Psoas muscle (tissue), 8 donors: ENCODE measurements around the gene ALDH18A1. TPM values are rescaled to one million over a fixed set of nuclear protein-coding genes. Genes with fewer than 3 reads are reported as not detected.

Experiments
- ATAC-seq, 4 donors: fragments of 200-7000 bp; cut with Tn5 transposase; one replicate each; pipeline ENCODE4 v1.9.1; 2020; ENCODE audit warnings: moderate library complexity in 3 of 4, mild to moderate bottlenecking in 2 of 4
- DNase-seq, 2 donors: peaks; one replicate each; pipeline ENCODE4 v3.0.0-alpha.2; 2020
- H3K27ac ChIP-seq: fragments of 200-600 bp; one replicate; pipeline ENCODE4 v1.8.0; 2022
- H3K27me3 ChIP-seq, 3 donors: fragments of 200-600 bp in 1 of 3; one replicate each; pipeline versions ENCODE4 v1.6.1 to v1.8.0; 2013 to 2022; ENCODE audit warnings: low read length in 2 of 3, mild to moderate bottlenecking in 2 of 3, moderate library complexity in 1 of 3; ENCODE audit not compliant: insufficient read depth in 3 of 3
- H3K36me3 ChIP-seq, 2 donors: fragments of 200-600 bp in 1 of 2; one replicate each; pipeline versions ENCODE4 v1.6.1 to v1.8.0; 2013 to 2022; ENCODE audit warnings: low read depth in 1 of 2, mild to moderate bottlenecking in 1 of 2, moderate library complexity in 1 of 2; ENCODE audit not compliant: insufficient read depth in 1 of 2
- H3K4me1 ChIP-seq: fragments of 200-600 bp; one replicate; pipeline ENCODE4 v1.8.0; 2022
- H3K4me3 ChIP-seq: fragments of 200-600 bp; one replicate; pipeline ENCODE4 v1.8.0; 2022; ENCODE audit warnings: mild to moderate bottlenecking
- H3K9me3 ChIP-seq: fragments of 200-600 bp; one replicate; pipeline ENCODE4 v1.8.0; 2022
- WGBS, 3 donors: extraction: QIAGEN DNeasy Blood & Tissue Kit; methylation state at CpG; one replicate each; pipeline versions ENCODE4 v1.1.6 to v1.1.7; 2013; 5-methylcytosine and 5-hydroxymethylcytosine counted together
- intact Hi-C, 2 donors: fragments of 100-400 bp; cut with DNase I; formaldehyde crosslinking; loops; one replicate each; pipeline versions ENCODE4 v1.11.0 to v1.14.2; 2022
- polyA plus RNA-seq, 3 donors: library from polyadenylated mRNA; stranded (reverse); fragments of 200-250 nt; gene quantifications; one replicate each; pipeline ENCODE4 v1.2.3, GENCODE V29; 2013
- total RNA-seq, 4 donors: library from RNA; stranded (reverse); fragmentation: NEBNext Ultra II Directional in 2 of 4; extraction: Animal tissue kit (Norgen Biotek cat#: 25700) in 2 of 4; gene quantifications; one replicate each; pipeline versions ENCODE4 v1.2.1 to v1.2.4, GENCODE V29; 2021 to 2023
- TF ChIP-seq, protein P1 (sequence below): fragments of 200-600 bp; IDR thresholded peaks from one replicate; pipeline ENCODE4 v1.8.0; 2022; ENCODE audit warnings: antibody characterized with exemption
- donor health status: healthy with polysubstance abuse.
- donor health status: DM: no; HTN: no; CAD: no; lungs with moderate emphysema.
- donor health status: Bipolar disorder and iron deficiency.
- donor health status: healthy.
- donor health status: DM: yes; HTN: yes; CAD: no.
- donor health status: DM: no; HTN: no; CAD: no.
- donor health status: DM: no; HTN: no; CAD: no.
- donor health status: DM: yes; HTN: yes; CAD: no.

Gene ALDH18A1
- total and polyA plus RNA-seq, 7 donors, result 2.4 to 18.1 (median 5.7) TPM

DNA sequence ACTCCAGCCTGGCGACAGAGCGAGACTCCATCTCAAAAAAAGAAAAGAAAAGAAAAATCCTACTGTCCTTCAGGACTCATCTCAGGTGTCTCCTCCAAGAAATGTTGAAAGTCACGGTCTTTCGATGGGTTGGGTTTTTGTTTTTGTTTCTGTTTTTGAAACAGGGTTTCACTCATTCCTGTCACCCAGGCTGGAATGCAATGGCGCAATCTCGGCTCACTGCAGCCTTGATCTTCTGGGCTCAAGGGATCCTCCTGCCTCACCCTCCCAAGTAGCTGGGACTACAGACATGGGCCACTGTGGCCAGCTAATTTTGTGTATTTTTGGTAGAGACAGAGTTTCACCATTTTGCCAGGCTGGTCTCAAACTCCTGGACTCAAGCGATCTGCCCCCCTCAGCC, 92.2 kb downstream of the ALDH18A1 start:
- H3K4me3 ChIP-seq, result no peak overlapping the region
- intact Hi-C loops, result loop anchor here (5.0 kb wide), 1 partner anchor 92 kb away; no protein-coding TSS in a partner anchor
- WGBS, 3 donors, result 95 to 96% (median 96%) methylated on average over 7 of the region's 7 CpGs
- TF ChIP-seq, protein P1, sequence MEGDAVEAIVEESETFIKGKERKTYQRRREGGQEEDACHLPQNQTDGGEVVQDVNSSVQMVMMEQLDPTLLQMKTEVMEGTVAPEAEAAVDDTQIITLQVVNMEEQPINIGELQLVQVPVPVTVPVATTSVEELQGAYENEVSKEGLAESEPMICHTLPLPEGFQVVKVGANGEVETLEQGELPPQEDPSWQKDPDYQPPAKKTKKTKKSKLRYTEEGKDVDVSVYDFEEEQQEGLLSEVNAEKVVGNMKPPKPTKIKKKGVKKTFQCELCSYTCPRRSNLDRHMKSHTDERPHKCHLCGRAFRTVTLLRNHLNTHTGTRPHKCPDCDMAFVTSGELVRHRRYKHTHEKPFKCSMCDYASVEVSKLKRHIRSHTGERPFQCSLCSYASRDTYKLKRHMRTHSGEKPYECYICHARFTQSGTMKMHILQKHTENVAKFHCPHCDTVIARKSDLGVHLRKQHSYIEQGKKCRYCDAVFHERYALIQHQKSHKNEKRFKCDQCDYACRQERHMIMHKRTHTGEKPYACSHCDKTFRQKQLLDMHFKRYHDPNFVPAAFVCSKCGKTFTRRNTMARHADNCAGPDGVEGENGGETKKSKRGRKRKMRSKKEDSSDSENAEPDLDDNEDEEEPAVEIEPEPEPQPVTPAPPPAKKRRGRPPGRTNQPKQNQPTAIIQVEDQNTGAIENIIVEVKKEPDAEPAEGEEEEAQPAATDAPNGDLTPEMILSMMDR, result no peak
- no peak overlapping the region for H3K27ac ChIP-seq
- H3K36me3 ChIP-seq, result no peaks in the 10 kb centered on the region
- DNase-seq (no peak), ATAC-seq (no peak)
- peaks cover 9% of the 10 kb centered on the region for H3K4me1 ChIP-seq
- no peaks in the 10 kb centered on the region for H3K27me3 ChIP-seq
- H3K9me3 ChIP-seq, result no peaks in the 10 kb centered on the region

DNA sequence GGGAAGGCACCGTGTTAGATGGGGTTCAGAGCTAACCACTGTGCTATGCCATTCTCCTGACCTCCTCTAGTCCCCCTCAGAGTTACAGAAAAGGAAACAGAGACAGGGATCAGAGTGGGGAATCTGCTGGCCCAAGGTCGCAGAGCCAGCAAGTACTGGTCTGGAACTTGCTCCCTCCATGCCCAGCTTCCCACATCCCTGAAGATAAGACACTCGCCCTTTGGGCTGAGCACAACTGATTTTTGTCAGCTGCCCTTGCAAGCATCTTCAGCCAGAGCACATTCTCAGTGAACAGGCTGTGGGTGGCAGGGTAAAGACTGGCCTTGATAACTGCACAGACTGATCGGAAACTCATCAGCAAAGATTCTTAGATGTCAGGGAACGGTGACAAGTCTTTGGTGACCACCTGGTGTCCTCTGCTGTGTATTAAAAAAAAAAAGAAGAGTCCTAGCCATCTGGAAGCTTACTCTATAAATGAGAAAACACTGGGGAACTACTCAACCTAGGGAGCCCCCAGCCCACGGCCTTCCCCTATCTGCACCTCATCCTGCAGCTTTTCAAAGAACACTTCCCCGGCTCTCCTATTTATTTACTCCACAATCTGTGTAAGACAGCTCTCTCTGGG, 94.1 kb downstream of the ALDH18A1 start:
- Histone ChIP-seq H3K36me3 (no peaks in the 10 kb centered on the region), H3K4me1 (peaks cover 19% of the 10 kb centered on the region), H3K4me3 (no peak overlapping the region), H3K27me3 (no peaks in the 10 kb centered on the region), H3K9me3 (no peaks in the 10 kb centered on the region), H3K27ac (peak overlapping the region; percentile 89)
- WGBS, 3 donors, result 66 to 78% (median 73%) methylated on average over 7 of the region's 7 CpGs
- no peak for DNase-seq
- intact Hi-C loops, result loop anchor here (5.0 kb wide), 1 partner anchor 90 kb away; no protein-coding TSS in a partner anchor
- no peak for ATAC-seq
- TF ChIP-seq, protein P1, result no peak

DNA sequence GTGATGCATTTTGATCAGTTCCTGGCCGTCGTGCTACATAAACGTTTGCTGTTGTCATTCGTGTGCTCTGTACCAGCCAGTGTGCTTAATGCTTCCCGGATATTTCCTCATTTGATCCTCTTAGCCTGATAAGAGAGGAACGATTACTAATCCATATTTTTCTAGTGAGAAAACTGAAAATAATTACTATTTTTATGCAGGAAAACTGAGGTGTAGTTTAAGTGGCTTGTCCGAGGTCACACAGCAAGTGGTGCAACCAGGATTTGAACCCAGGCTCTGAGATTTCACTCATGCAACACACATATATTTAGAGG, 94.7 kb downstream of the ALDH18A1 start:
- H3K9me3 ChIP-seq, result no peaks in the 10 kb centered on the region
- intact Hi-C loops, result loop anchor here (5.0 kb wide), 1 partner anchor 90 kb away; no protein-coding TSS in a partner anchor
- DNase-seq (no peak), ATAC-seq (no peak)
- H3K27ac ChIP-seq, result peak overlapping the region; percentile 89
- no peaks in the 10 kb centered on the region for H3K27me3 ChIP-seq
- no peaks in the 10 kb centered on the region for H3K36me3 ChIP-seq
- H3K4me1 ChIP-seq, result peaks cover 19% of the 10 kb centered on the region
- 45 to 59% (median 52%) methylated on average over 7 of the region's 7 CpGs for WGBS, 3 donors
- H3K4me3 ChIP-seq, result peak overlapping the region; percentile 95
- TF ChIP-seq, protein P1, result no peak

DNA sequence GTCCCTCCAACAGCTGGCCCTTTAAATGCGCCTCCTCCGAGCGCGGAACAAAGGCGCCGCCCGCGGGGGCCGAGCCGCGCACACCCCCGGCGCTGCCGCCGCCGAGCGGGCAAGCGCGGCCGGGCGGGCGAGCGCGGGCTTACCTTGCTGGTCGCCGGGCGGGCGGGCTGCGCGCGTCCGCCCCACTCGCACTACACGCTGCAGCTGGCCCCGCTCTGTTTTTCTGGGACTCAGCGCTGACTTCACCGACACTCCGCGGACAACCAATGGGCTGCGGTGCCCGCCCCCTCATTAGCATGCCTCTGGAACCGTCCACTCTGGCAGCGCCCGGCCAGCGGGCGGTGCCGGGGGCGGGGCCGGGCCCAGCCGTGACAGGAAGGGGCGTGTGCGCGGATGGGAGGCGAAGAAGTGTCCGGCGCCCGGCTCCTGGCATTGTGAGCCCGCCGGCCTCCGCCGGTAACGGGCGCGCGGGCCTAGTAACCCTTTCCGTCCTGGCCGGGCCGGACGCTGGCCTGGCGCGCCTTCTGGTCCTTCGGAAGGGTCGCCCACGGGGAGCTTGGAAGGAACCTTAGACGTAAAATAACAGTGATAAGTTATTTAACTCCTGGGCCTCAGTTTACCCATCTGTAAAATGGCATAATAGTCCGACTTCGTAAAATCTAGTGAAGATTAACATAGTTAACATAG, 95.2 kb downstream of the ALDH18A1 start, which contains the start of gene SORBS1:
SORBS1 (minus strand) TSS at position 195 of the 687 bp plus-strand sequence. CDS start 120,236 bp downstream, outside the sequence.
- ATAC-seq (peak; percentile 97 to 100 (median 98)), DNase-seq (peak; percentile 96 to 98)
- WGBS, 3 donors, result 1 to 2% (median 1%) methylated on average over 56 to 77 of the region's 77 CpGs
- H3K27me3 ChIP-seq, result no peaks in the 10 kb centered on the region
- intact Hi-C loops, result loop anchor here (5.0 kb wide), 1 partner anchor 89 kb away; no protein-coding TSS in a partner anchor
- H3K9me3 ChIP-seq, result no peaks in the 10 kb centered on the region
- H3K4me3 ChIP-seq, result peak within 1 kb of the TSS; percentile 95
- peak within 1 kb of the TSS; percentile 89 for H3K27ac ChIP-seq
- H3K36me3 ChIP-seq, result no peaks in the 10 kb centered on the region
- peaks cover 19% of the 10 kb centered on the region for H3K4me1 ChIP-seq
- TF ChIP-seq, protein P1, result no peak
